Endothelial cell of umbilical vein (primary cell): ENCODE results near the gene PFN2. TPM values are rescaled to one million over a fixed set of nuclear protein-coding genes. Genes with fewer than 3 reads are reported as not detected.
"Not testable (repeated sequence)": the region's sequence is repeated elsewhere in the genome, so short reads cannot be mapped to it uniquely, and the experiment has no call there.

ENCODE experiments used
- BruUV-seq: library from RNA; stranded (reverse); fragments of 400-500 nt; replicated peaks from 2 replicates; lab custom pipeline; 2021; lab: Mats Ljungman, UMichigan
- CTCF ChIA-PET: fragments of 300-600, 350-600 bp; sonication (Branson Sonifier 250); formaldehyde crosslinking; loops from one replicate; lab custom pipeline; 2021; ENCODE audit warnings: antibody characterized with exemption, inconsistent platforms; lab: Charles Lee
- POLR2A ChIA-PET: fragments of 300-600, 350-600 bp; sonication (Branson Sonifier 250); formaldehyde crosslinking; loops from one replicate; lab custom pipeline; 2021; ENCODE audit warnings: antibody characterized with exemption, inconsistent platforms; lab: Charles Lee
- DNase-seq: peaks from one replicate; pipeline ENCODE4 v3.0.0-alpha.2; 2011; ENCODE audit warnings: low read depth, low spot score
- FAIRE-seq: peaks from 2 replicates; lab custom pipeline; 2011; peaks lifted over from hg19 to GRCh38; lab: Jason Lieb, UNC
- H2AFZ ChIP-seq: 2 replicates; pipeline ENCODE4 v1.6.0; 2012; ENCODE audit warnings: low read depth, low read length, control low read depth, inconsistent platforms
- H3K27ac ChIP-seq: 2 replicates; pipeline ENCODE4 v1.5.1; 2011; ENCODE audit warnings: low read depth, mild to moderate bottlenecking, control low read depth, low read length, moderate library complexity; ENCODE audit not compliant: insufficient read depth
- H3K27me3 ChIP-seq, 2 experiments: 2 replicates each; pipeline versions ENCODE4 v1.6.0 to v1.6.1; 2011; ENCODE audit warnings: low read length in 2 of 2, mixed read lengths in 1 of 2; ENCODE audit not compliant: control insufficient read depth in 2 of 2, insufficient read depth in 2 of 2
- H3K36me3 ChIP-seq, 2 experiments: 2 replicates in 1 of 2; 3 replicates in 1 of 2; pipeline ENCODE4 v1.5.1; 2011; ENCODE audit warnings: low read length in 2 of 2, mild to moderate bottlenecking in 1 of 2, moderate library complexity in 1 of 2; ENCODE audit not compliant: control insufficient read depth in 2 of 2, insufficient read depth in 2 of 2; ENCODE audit errors: extremely low read depth in 1 of 2
- H3K4me1 ChIP-seq: 3 replicates; pipeline ENCODE4 v1.5.1; 2011; ENCODE audit warnings: mild to moderate bottlenecking, low read length; ENCODE audit not compliant: control insufficient read depth, insufficient read depth; ENCODE audit errors: extremely low read depth
- H3K4me2 ChIP-seq: 2 replicates; pipeline ENCODE4 v1.6.1; 2011; ENCODE audit warnings: low read length, control low read depth, mixed read lengths; ENCODE audit not compliant: insufficient read depth
- H3K4me3 ChIP-seq, 3 experiments: fragments of 200-600 bp in 1 of 3; sonication (generic), shearing (Covaris generic) in 1 of 3; replicated peaks in 1 of 3; 2 replicates each; pipeline ENCODE4 v1.5.1; 2011 to 2016; ENCODE audit warnings: control low read depth in 3 of 3, low read length in 3 of 3, mild to moderate bottlenecking in 2 of 3, inconsistent platforms in 1 of 3, low read depth in 1 of 3, moderate library complexity in 1 of 3; ENCODE audit not compliant: insufficient read depth in 1 of 3
- H3K79me2 ChIP-seq: 2 replicates; pipeline ENCODE4 v1.6.0; 2012; ENCODE audit warnings: low read length, inconsistent platforms; ENCODE audit not compliant: control insufficient read depth, insufficient read depth
- H3K9ac ChIP-seq: replicated peaks from 2 replicates; pipeline ENCODE3; 2011; ENCODE audit warnings: low read length, control low read depth; ENCODE audit not compliant: insufficient read depth; ENCODE audit errors: extremely low read depth
- H3K9me1 ChIP-seq: replicated peaks from 3 replicates; pipeline ENCODE4 v1.6.0; 2011; ENCODE audit warnings: mild to moderate bottlenecking, low read length; ENCODE audit not compliant: control insufficient read depth, insufficient read depth; ENCODE audit errors: extremely low read depth
- H3K9me3 ChIP-seq: replicated peaks from 2 replicates; pipeline ENCODE4 v1.5.1; 2012; ENCODE audit warnings: low read length, inconsistent platforms; ENCODE audit not compliant: control insufficient read depth, insufficient read depth
- H4K20me1 ChIP-seq: replicated peaks from 2 replicates; pipeline ENCODE3; 2011; ENCODE audit warnings: mild to moderate bottlenecking, low read length; ENCODE audit not compliant: control insufficient read depth, insufficient read depth; ENCODE audit errors: extremely low read depth
- dilution Hi-C: fragments of 300-500 bp; cut with MboI; formaldehyde crosslinking; loops from one replicate; pipeline ENCODE4 v1.15.0; 2019; ENCODE audit warnings: low sequenced_read_pairs; ENCODE audit not compliant: extremely low pct_ligation_motif_present
- intact Hi-C: fragments of 100-400 bp; cut with micrococcal nuclease; formaldehyde crosslinking; loops from one replicate; pipeline ENCODE4 v1.10.0; 2022
- polyA plus RNA-seq, 4 experiments: library from polyadenylated mRNA; depleted of rRNA in 3 of 4; stranded (reverse) in 3 of 4; unstranded in 1 of 4; fragments of >200 nt; gene quantifications; 2 replicates each; pipeline versions ENCODE4 v1.2.1 to v1.2.3, GENCODE V29; 2011 to 2012; ENCODE audit warnings: missing spikeins in 1 of 4
- total RNA-seq: library from RNA; stranded (reverse); gene quantifications from 2 replicates; pipeline ENCODE4 v1.2.3, GENCODE V29; 2021

The PFN2 gene
- total and polyA plus RNA-seq, 2 donors (not counting 3 experiments of a cell fraction or from before 2014, with no cell fraction given) = 97.1 to 165 TPM

GRCh38 chr3:149983053-149983452 is 12.4 kb upstream of the PFN2 start:
- POLR2A ChIA-PET, H3K9me3 ChIP-seq, H3K4me3 ChIP-seq, H3K79me2 ChIP-seq, intact Hi-C loops, H4K20me1 ChIP-seq, BruUV-seq, H3K27me3 ChIP-seq, H3K27ac ChIP-seq, H3K9me1 ChIP-seq, dilution Hi-C loops, DNase-seq, H3K4me2 ChIP-seq, H3K36me3 ChIP-seq, FAIRE-seq, H3K9ac ChIP-seq, H3K4me1 ChIP-seq, H2AFZ ChIP-seq: not testable (repeated sequence)
- CTCF ChIA-PET = interaction anchor here (1.3 to 1.7 kb wide), 3 partner anchors 16 to 201 kb away, joined by 5 to 7 read pairs (median 6); no protein-coding TSS in a partner anchor

- CTCF ChIA-PET = interaction anchor here (1.3 kb wide), 1 partner anchor 202 kb away, joined by 7 read pairs; no protein-coding TSS in a partner anchor
- dilution Hi-C loops = not testable (repeated sequence)
Measured at GRCh38 chr3:149981979-149982378, 11.3 kb upstream of the PFN2 start.

More at GRCh38 chr3:149981979-149982378, 11.3 kb upstream of the PFN2 start:
- DNase-seq, H3K9ac ChIP-seq, H3K4me2 ChIP-seq, H3K79me2 ChIP-seq, BruUV-seq, H3K36me3 ChIP-seq, H4K20me1 ChIP-seq, H3K27ac ChIP-seq, H3K9me3 ChIP-seq, H3K4me3 ChIP-seq, H3K9me1 ChIP-seq, intact Hi-C loops, POLR2A ChIA-PET, H3K27me3 ChIP-seq, H2AFZ ChIP-seq, H3K4me1 ChIP-seq: not testable (repeated sequence)
- peak; percentile 89 for FAIRE-seq
